HEK293T (cell line): ENCODE measurements around the gene IPO11.

Experiments
- SP1 ChIP-seq: fragments of 450-650 bp; IDR thresholded peaks from 2 replicates; pipeline ENCODE4 v1.6.1; 2017
- TARDBP ChIP-seq: fragments of 450-650 bp; IDR thresholded peaks from 2 replicates; pipeline ENCODE4 v1.6.1; 2016

DNA sequence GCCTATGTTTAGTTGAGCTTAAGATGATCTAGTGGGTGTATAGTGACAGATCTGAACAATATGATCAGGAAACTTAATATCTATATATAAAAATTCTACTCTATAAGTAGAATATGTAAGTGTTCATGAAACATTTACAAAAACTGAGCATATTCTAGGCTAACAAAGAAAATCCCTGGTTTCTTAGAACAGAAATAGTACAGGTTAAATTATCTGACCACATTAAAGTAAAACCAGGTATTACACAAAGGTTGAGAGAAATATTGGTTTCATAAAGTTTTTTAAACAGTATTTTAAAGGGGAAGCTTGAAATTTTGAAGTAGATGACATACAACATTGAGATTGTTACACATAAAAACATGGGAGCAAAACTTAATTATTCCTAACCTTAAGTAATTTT, 205.4 kb downstream of the IPO11 start:
- no peak for TF ChIP-seq SP1
- TF ChIP-seq TARDBP: no peak
